Ovary (tissue), 3 donors: Measurements from ENCODE around the gene LCOR.

Experiments used
- CTCF ChIP-seq, 3 donors: fragments of 450-650 bp in 2 of 3; fragments of 200-600 bp in 1 of 3; IDR thresholded peaks; one replicate each; pipeline versions ENCODE4 v1.5.1 to v1.8.0; 2016 to 2022; ENCODE audit warnings: antibody characterized with exemption in 3 of 3, mild to moderate bottlenecking in 1 of 3
- POLR2A ChIP-seq: fragments of 450-650 bp; IDR thresholded peaks from one replicate; pipeline ENCODE4 v1.6.1; 2017; ENCODE audit warnings: antibody characterized with exemption, mild to moderate bottlenecking, moderate library complexity
- donor health status: DM: no; HTN: no; CAD: no.

DNA sequence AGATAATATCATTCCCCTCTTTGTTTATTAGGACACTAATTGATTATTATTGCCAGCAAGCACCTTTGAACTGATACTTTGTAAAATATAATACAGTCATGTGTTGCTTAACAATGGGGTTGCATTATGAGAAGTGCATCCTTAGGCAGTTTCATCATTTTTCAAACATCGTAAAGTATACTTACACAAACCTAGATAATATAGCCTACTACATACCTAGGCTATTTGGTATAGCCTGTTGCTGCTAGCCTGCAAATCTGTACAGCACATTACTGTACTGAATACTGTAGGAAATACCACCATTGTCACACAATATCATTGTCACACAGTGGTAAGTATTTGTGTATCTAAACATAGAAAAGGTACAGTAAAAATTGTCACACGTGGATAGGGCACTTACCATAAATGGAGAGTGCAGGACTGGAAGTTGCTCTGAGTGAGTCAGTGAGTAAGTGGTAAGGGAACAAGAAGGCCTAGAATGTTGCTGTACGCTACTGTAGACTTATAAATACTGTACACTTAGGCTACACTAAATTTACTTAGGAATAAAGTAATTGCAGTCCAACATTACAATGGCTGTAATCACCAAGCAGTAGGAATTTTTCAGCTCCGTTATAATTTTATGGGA lies 70.7 kb downstream of the LCOR start:
- TF ChIP-seq POLR2A (no peak), CTCF (IDR thresholded peaks at IDR 0.05) (no peak)
